NCI-H69 (cell line): Measurements from ENCODE around the gene ZNF148.
"Not testable (repeated sequence)": the region's sequence is repeated elsewhere in the genome, so short reads cannot be mapped to it uniquely, and the experiment has no call there.

ENCODE experiments used
- DNase-seq: peaks from one replicate; lab custom pipeline; 2025; lab: John Stamatoyannopoulos, UW

The ZNF148 gene, protein sequence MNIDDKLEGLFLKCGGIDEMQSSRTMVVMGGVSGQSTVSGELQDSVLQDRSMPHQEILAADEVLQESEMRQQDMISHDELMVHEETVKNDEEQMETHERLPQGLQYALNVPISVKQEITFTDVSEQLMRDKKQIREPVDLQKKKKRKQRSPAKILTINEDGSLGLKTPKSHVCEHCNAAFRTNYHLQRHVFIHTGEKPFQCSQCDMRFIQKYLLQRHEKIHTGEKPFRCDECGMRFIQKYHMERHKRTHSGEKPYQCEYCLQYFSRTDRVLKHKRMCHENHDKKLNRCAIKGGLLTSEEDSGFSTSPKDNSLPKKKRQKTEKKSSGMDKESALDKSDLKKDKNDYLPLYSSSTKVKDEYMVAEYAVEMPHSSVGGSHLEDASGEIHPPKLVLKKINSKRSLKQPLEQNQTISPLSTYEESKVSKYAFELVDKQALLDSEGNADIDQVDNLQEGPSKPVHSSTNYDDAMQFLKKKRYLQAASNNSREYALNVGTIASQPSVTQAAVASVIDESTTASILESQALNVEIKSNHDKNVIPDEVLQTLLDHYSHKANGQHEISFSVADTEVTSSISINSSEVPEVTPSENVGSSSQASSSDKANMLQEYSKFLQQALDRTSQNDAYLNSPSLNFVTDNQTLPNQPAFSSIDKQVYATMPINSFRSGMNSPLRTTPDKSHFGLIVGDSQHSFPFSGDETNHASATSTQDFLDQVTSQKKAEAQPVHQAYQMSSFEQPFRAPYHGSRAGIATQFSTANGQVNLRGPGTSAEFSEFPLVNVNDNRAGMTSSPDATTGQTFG

GRCh38 chr3:125374996-125375941 lies at the start of gene ZNF148:
TSS of gene ZNF148 (minus strand) at chr3:125375325. CDS start at chr3:125313640, 61,685 bp downstream.
- peak; percentile 93 for DNase-seq

GRCh38 chr3:125418306-125418705 lies 43.2 kb upstream of the ZNF148 start:
- DNase-seq = no peak

GRCh38 chr3:125416235-125416634 lies 41.1 kb upstream of the ZNF148 start:
- no peak for DNase-seq

- no peak for DNase-seq
These were observed 39.5 kb upstream of the ZNF148 start for GRCh38 chr3:125414669-125415068.

DNA sequence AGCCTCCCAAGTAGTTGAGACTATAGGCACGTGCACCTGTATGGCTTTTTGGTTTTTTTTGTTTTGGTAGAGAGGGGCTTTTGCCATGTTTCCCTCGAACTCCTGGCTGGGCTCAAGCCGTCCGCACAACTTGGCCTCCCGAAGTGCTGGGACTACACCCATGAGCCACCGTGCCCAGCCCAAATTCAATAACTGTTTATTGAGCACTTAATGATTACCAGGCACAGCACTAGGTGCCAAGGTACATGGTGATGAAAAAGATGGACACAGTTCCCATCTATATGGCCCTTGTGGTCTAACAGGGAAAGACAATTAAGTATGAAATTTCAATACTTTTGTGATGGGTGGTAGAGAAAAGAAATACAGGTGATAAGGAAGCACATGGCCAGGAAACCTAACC lies 35.8 kb upstream of the ZNF148 start:
- DNase-seq = no peak

DNA sequence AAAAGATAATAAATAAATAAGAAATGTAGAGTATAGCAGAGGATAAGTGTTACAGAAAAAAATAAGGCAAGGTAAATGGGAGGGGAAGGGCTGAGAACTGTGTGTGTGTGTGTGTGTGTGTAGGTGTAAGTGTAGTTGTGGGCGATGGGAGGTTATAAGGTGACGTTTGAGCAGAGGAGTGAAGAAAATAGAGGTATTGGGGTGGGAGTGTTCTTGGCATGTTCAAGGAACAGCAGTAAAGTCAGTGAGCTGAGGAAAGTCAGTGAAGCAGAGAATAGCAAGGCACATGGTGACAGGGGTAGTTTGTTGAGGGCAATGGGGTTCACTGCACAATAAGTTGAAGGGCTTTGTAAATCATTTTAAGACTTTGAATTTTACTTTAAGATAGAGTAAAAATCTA lies 30.9 kb upstream of the ZNF148 start:
- no peak for DNase-seq

- not testable (repeated sequence) for DNase-seq
These were observed 30.4 kb upstream of the ZNF148 start for GRCh38 chr3:125405515-125405914.

GRCh38 chr3:125403789-125404188 lies 28.7 kb upstream of the ZNF148 start:
- no peak for DNase-seq

GRCh38 chr3:125402639-125403038 lies 27.5 kb upstream of the ZNF148 start:
- no peak for DNase-seq

- DNase-seq = no peak
These were observed 26.3 kb upstream of the ZNF148 start for GRCh38 chr3:125401402-125401801.

- peak; percentile 92 for DNase-seq
These were observed 23.8 kb upstream of the ZNF148 start for GRCh38 chr3:125398952-125399351.

DNA sequence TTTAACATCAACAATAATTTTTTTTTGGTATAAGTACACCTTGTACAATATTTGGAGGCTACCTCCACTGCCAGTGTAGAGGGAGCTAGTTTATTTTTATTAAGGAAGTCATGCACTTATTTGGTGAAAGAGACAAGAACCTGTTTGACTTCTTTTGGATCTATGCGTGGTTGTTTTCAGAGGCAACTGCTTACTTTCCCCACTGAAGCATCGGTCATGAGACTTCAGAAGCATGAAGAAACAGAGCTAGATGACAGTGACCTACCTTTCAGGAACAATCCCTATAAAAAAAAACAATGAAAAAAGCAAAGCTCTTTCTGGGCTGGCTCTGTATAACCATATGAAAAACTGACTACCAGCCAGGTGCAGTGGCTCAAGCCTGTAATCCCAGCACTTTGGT lies 20.0 kb upstream of the ZNF148 start:
- DNase-seq = no peak

DNA sequence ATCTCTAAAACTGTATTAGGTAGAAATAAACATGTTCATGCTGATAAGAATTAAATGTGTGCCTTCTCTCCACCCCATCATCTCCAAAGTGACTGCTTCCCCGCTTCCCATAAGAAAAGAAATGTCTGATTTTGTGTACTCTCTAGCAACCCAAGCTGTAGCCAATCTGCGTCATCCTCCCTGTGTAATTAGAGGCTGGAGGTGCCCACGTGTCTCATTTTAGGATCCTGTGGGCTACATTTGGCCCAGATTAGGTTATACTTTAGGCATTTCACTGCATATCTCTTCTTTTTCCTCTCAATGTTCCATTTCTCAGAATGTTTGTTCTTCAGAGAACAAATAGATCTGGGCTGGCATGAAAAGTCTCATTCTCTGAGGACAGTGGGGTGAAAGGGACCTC lies 19.3 kb upstream of the ZNF148 start:
- no peak for DNase-seq

DNA sequence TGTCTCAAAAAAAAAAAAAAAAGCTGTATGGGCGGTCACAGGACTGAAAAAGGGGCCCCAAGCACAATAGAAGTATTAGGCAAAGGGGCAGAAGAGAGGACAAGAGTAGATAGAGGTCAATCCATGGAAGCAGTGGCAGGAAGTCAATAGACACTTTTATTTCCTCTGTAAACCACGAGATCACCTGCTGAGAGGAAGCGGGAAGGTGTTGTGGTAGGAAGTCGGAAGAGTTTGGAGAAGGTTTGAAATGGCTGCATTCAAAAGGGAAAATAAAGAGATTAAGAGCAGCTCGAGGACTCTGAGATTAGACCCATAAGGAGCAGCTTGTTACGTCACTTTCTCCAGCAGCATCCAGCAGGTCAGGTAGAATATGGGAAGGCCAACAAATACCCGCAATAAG lies 14.2 kb upstream of the ZNF148 start:
- peak; percentile 1 for DNase-seq

- DNase-seq = not testable (repeated sequence)
These were observed 13.2 kb upstream of the ZNF148 start for GRCh38 chr3:125388369-125388768.

GRCh38 chr3:125386811-125387210 lies 11.7 kb upstream of the ZNF148 start:
- DNase-seq = no peak

GRCh38 chr3:125383744-125384143 lies 8.6 kb upstream of the ZNF148 start:
- DNase-seq = peak; percentile 66

- no peak for DNase-seq
These were observed 7.2 kb upstream of the ZNF148 start for GRCh38 chr3:125382298-125382697.

- no peak for DNase-seq
These were observed 6.6 kb upstream of the ZNF148 start for GRCh38 chr3:125381743-125382142.

- no peak for DNase-seq
These were observed 6.2 kb upstream of the ZNF148 start for GRCh38 chr3:125381314-125381713.

DNA sequence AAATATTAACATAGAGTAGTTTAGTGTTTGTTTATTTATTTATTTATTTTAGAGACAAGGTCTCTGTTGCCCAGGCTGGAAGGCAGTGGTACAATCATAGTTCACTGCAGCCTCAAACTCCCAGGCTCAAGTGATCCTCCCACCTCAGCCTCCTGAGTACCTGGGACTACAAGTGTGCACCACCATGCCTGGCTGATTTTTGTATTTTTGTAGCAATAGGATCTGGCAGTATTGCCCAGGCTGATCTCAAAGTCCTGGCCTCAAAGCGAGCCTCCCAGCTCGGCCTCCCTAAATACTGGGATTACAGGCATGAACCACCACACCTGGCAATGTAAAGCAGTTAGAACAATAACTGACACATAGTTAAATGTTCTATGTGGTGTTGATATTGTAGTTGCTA lies 4.4 kb upstream of the ZNF148 start:
- no peak for DNase-seq

- DNase-seq = no peak
These were observed 3.6 kb upstream of the ZNF148 start for GRCh38 chr3:125378762-125379161.
